Fibroblast of upper back skin (primary cell): ENCODE results near the gene CD151.
A peak's percentile ranks its signal among the peaks of the same experiment; 100 is the strongest.

Source experiments
- DNase-seq: peaks from one replicate; pipeline ENCODE4 v3.0.0-alpha.2; 2013

The CD151 gene

DNA sequence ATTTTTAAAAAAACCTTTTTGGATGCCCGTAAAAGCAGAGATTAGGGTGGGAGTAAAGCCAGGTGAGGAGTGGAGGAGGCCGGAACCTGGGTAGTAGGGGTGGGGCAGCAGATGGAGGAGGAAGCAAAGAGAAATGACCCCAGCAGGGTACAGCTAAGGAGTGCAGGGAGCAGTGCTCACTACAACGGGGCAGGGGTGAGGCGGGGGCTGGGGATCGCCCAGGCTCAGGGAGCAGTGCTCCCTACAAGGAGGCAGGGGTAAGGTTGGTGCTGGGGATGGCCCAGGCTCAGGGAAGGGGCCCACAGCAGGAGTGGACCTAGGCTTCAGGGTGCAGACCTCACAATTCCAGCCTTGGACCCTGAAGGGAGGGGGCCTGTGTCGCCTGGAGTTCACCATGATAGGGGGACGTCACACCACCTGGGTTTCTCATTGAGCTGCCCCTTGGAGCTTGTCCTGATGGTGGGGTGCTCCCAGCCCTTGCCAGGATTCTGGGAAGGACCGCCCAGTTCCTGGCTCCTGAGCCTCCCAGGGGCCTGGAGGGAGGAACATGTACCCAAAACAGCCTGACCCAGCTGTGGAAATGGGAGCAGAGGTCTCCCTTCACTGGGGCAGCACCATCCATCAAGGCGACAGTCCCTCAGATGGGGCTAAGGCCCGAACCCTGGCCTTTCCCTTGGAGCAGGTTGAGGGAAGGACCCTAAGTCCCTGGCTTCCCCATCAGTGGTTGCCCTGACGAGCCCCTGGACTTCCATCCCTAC, 16.9 kb upstream of the CD151 start:
- no peak for DNase-seq

DNA sequence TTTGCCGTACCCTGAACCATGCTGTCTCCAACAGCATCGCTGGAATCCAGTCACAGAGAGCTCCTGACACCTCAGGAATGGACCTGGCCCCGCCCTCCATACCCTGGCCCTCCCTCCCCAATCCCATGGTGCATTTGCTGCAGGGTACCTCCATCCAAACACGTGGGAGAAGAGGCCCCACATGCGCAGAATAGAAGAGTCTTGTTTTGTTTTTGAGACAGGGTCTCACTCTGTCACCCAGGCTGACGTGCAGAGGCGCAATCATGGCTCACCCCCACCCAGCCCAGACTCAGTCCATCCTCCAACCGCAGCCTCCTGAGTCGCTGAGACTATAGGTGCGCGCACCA, 16.3 kb upstream of the CD151 start:
- no peak for DNase-seq

GRCh38 chr11:818396-819128, 14.2 kb upstream of the CD151 start, which contains the start of gene PNPLA2:
Gene PNPLA2 (plus strand): TSS chr11:818914. CDS start chr11:819719, 805 bp downstream.
- peak; percentile 61 for DNase-seq

- peak; percentile 86 for DNase-seq
Measured at GRCh38 chr11:819129-819931, 13.4 kb upstream of the CD151 start.

GRCh38 chr11:819943-820649, 12.7 kb upstream of the CD151 start:
- DNase-seq: peak; percentile 37

DNA sequence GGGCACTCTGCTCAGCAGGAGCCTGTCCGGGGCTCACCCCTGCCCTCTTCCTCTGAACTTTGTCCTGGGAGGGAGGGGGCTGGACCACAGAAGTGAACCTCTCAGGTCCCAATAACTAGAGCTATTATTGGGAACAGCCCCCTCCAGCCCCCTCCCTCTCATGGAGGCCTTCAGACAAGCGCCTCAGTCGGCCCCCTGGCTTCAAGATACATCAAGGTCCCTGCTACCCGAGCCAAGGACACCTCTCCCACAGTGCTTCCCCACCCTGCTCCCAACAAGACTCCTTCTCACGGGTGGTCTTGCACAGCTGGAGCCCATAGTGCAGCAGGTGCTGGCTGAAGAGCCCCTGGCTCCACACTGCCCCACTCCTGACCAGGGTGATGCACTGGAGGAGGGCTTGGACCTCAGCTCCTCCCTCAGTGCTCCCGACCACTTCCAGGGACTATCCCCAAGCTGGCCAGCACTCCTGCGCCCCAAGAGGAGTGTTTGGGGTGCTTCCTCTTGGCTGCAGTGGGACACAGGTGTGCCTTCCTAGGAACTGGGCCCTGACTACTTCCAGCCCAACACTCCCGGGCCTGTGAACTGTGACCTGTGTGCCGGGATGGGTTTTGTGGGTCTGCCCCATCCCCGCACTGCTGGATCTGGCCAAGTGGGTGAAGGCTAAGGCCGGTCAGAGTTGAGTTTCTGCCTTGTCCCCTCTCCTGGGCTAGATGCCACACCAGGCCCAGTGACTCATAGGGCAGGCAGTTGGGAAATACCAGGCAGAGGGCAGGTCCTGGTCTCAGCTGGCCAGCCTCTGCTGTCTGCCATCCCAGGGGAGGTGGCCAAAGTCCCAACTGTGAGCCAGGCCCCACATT, 11.9 kb upstream of the CD151 start:
- DNase-seq: no peak

DNA sequence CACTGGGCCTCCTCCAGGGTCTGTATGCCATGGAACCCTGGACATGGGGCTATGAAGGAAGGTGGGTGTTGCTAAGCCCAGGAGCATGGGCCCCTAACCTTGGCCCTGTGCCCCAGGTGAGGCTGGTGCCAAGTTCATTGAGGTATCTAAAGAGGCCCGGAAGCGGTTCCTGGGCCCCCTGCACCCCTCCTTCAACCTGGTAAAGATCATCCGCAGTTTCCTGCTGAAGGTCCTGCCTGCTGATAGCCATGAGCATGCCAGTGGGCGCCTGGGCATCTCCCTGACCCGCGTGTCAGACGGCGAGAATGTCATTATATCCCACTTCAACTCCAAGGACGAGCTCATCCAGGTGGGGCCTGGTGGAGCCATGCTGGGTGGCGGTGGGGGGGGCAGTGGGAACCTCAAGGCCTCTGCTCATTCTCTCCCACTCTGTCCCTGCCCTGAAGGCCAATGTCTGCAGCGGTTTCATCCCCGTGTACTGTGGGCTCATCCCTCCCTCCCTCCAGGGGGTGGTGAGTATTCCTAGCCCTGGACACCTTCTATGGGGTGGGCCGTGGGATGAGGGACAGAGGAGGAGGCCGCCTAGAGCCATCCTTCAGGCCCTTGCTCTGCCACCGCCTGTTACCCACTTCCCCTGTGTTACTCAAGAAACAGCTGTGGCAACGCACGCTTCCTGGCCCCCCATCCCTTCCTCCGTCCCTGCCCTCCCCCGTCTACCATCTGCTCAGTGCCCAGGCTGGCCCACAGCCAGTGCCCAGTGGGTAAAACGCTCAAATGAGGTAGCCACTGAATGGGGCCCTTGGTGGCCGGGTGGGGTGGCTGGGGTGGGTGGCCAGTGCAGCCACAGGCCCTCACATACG, 11.0 kb upstream of the CD151 start:
- DNase-seq: no peak

DNA sequence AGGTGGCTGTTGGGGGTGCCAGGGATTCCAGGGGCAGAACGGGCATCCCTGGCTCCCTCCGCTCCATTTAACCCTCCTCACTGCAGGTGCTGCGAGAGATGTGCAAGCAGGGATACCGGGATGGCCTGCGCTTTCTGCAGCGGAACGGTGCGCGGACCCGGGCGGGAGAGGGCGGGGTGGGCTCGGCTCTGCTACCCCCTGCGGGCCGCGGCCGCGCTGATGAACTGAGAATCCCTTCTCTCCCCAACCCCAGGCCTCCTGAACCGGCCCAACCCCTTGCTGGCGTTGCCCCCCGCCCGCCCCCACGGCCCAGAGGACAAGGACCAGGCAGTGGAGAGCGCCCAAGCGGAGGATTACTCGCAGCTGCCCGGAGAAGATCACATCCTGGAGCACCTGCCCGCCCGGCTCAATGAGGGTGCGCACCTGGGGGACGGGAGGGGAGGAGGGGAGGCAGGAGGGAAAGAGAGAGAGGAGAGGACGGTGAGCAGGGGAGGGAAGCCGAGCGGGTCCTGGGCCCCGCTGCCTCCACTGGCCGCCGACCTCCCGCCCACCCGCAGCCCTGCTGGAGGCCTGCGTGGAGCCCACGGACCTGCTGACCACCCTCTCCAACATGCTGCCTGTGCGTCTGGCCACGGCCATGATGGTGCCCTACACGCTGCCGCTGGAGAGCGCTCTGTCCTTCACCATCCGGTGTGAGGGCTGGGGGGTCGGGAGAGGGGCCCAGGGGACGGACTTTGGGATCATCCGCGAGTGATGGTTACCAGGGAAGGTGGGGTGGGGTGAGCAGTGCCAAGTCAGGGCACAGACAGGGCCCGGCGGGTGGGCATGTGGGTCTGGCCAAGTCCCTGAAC, 9.1 kb upstream of the CD151 start:
- DNase-seq: no peak

DNA sequence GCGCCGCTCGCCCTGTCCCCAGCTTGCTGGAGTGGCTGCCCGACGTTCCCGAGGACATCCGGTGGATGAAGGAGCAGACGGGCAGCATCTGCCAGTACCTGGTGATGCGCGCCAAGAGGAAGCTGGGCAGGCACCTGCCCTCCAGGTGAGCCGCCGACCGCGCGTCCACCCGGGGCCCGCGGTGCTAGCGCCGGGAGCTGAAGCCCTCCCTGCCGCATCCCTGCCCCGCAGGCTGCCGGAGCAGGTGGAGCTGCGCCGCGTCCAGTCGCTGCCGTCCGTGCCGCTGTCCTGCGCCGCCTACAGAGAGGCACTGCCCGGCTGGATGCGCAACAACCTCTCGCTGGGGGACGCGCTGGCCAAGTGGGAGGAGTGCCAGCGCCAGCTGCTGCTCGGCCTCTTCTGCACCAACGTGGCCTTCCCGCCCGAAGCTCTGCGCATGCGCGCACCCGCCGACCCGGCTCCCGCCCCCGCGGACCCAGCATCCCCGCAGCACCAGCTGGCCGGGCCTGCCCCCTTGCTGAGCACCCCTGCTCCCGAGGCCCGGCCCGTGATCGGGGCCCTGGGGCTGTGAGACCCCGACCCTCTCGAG, 8.4 kb upstream of the CD151 start:
- no peak for DNase-seq

- no peak for DNase-seq
Measured at GRCh38 chr11:824942-825341, 7.8 kb upstream of the CD151 start.

DNA sequence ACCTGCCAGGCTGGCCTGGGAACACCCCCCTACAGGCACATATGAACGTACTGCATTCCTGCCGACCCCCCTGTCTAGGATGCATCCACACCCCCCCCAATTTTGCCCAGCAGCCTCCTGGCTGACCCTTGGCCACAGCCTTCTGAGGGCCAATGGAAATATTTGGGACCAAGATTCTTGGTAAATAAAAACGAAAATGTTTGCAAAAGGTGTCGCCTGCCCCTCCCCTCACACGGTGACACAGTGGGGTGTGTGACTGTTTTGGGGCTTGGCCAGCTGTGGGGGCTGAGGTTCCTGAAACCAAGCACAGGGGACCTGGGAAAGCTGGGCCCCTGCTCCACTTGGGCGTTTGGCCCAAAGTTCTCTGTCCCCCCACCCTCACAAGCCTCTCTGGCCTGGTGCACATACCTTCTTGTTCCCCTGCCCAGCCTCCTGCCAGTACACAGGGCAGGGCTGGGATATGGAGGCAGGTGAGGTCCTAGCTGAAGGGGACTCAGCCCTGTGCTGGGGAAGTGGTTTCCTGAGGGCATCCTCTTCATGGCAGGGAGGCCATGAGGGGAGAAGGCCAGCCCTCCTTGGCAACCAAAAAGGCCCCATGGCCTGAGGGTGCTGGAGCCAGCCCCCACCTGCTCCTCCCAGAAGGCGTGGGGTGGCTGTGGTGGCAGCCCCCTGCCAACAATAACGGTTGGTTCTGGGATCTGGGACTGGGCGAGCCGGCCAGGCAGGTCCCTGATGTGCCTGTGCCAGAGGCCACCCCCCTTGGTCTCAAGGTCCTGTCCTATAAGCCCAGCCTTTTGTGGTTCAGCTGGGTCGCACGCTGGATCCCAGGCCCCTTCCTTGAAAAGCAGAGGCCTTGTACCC, 7.2 kb upstream of the CD151 start:
- DNase-seq: no peak

DNA sequence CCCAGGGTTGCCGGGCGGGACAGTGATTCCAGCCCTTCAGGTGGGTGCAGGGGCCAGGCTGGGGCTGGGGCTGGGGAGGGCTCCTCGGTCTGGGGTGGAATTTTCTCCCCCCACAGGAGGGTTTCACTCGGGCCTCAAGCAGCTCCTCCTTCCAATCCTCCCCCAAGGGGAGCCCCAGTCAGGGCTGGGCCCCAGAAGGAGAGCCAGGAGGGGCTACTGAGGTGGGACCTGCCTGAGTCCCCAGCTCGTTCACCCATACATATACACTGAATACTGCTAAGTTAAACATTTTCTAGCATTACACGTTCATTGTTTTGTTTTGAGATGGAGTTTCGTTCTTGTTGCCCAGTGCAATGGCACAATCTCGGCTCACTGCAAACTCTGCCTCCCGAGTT, 6.5 kb upstream of the CD151 start:
- no peak for DNase-seq

DNA sequence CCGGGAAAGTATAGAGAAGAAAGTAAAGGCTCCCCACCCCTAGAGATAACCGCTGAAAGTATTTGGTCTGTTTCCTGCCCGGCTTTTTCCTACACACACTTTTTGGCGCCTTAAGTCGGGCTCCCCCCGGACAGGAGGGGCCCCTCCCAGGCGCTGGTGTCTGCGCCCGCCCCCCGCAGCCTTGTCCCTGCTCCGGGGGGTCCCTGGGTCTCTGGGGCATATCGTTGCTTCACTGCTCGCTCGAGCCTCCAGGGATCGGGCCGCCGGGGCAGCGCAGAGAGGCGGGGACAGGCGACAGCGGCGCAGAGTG, 6.0 kb upstream of the CD151 start:
- DNase-seq: no peak

GRCh38 chr11:827146-827896, 5.4 kb upstream of the CD151 start:
- DNase-seq: no peak

GRCh38 chr11:827897-828192, 4.9 kb upstream of the CD151 start, which contains the start of gene CRACR2B:
Gene CRACR2B (plus strand): TSS chr11:827919. CDS start chr11:828608, 689 bp downstream.
- no peak for DNase-seq

GRCh38 chr11:828506-829175, 4.1 kb upstream of the CD151 start:
- no peak for DNase-seq

GRCh38 chr11:829176-829846, 3.4 kb upstream of the CD151 start:
- DNase-seq: no peak
